KG1 (cell line): ENCODE data around the gene NKX6-2.
"Not testable (repeated sequence)": the region's sequence is repeated elsewhere in the genome, so short reads cannot be mapped to it uniquely, and the experiment has no call there.

Experiments used
- DNase-seq: peaks from one replicate; lab custom pipeline; 2025; lab: John Stamatoyannopoulos, UW

Gene NKX6-2

GRCh38 chr10:132812520-132812919, 26.6 kb upstream of the NKX6-2 start:
- DNase-seq, result no peak

- DNase-seq, result no peak
Measured at GRCh38 chr10:132811891-132812481, 26.0 kb upstream of the NKX6-2 start.

- DNase-seq, result no peak
Measured at GRCh38 chr10:132810807-132811700, 25.1 kb upstream of the NKX6-2 start.

GRCh38 chr10:132810141-132810806, 24.3 kb upstream of the NKX6-2 start:
- no peak for DNase-seq

GRCh38 chr10:132809232-132810140, 23.5 kb upstream of the NKX6-2 start:
- DNase-seq, result no peak

- no peak for DNase-seq
Measured at GRCh38 chr10:132808383-132809231, 22.7 kb upstream of the NKX6-2 start.

- no peak for DNase-seq
Measured at GRCh38 chr10:132807621-132808049, 21.7 kb upstream of the NKX6-2 start.

GRCh38 chr10:132806561-132807003, 20.6 kb upstream of the NKX6-2 start:
- no peak for DNase-seq

- no peak for DNase-seq
Measured at GRCh38 chr10:132806110-132806509, 20.2 kb upstream of the NKX6-2 start.

- no peak for DNase-seq
Measured at GRCh38 chr10:132805599-132805998, 19.7 kb upstream of the NKX6-2 start.

- DNase-seq, result no peak
Measured at GRCh38 chr10:132804785-132805426, 19.0 kb upstream of the NKX6-2 start.

GRCh38 chr10:132804287-132804686, 18.3 kb upstream of the NKX6-2 start:
- DNase-seq, result no peak

GRCh38 chr10:132803416-132804210, 17.7 kb upstream of the NKX6-2 start:
- no peak for DNase-seq

GRCh38 chr10:132802694-132803320, 16.9 kb upstream of the NKX6-2 start:
- DNase-seq, result no peak

- no peak for DNase-seq
Measured at GRCh38 chr10:132802048-132802447, 16.1 kb upstream of the NKX6-2 start.

- no peak for DNase-seq
Measured at GRCh38 chr10:132799865-132800264, 13.9 kb upstream of the NKX6-2 start.

GRCh38 chr10:132798876-132799275, 12.9 kb upstream of the NKX6-2 start:
- DNase-seq, result no peak

GRCh38 chr10:132798403-132798802, 12.5 kb upstream of the NKX6-2 start:
- DNase-seq, result no peak

GRCh38 chr10:132797986-132798385, 12.0 kb upstream of the NKX6-2 start:
- DNase-seq, result not testable (repeated sequence)
